HepG2 (cell line): ENCODE data around the gene HRH3.

Experiments
- AGO1 ChIP-seq: fragments of 200-400 bp; formaldehyde crosslinking; IDR thresholded peaks from 2 replicates; pipeline ENCODE4 v1.6.1; 2017; ENCODE audit warnings: mild to moderate bottlenecking, low read depth, low read length, moderate library complexity; ENCODE audit not compliant: poor library complexity, severe bottlenecking
- ARID4A ChIP-seq: sonication (generic); formaldehyde crosslinking; IDR thresholded peaks from 2 replicates; pipeline ENCODE4 v1.5.0; 2020; ENCODE audit warnings: mild to moderate bottlenecking, missing genetic modification reagents, borderline replicate concordance
- CTCF ChIP-seq: sonication (generic); formaldehyde crosslinking; IDR thresholded peaks from 2 replicates; pipeline ENCODE4 v1.5.0; 2020; ENCODE audit warnings: mild to moderate bottlenecking, missing genetic modification reagents, moderate library complexity
- POLR2A ChIP-seq, 2 experiments: IDR thresholded peaks; 2 replicates each; pipeline ENCODE4 v1.6.1; 2011; ENCODE audit warnings: low read depth in 2 of 2, low read length in 2 of 2, mild to moderate bottlenecking in 1 of 2, moderate library complexity in 1 of 2; ENCODE audit not compliant: insufficient read depth in 1 of 2
- SMC3 ChIP-seq: IDR thresholded peaks from 2 replicates; pipeline ENCODE4 v1.6.1; 2011; ENCODE audit warnings: low read length, improper control_type of control experiment
- SRSF9 ChIP-seq: fragments of 200-400 bp; formaldehyde crosslinking; IDR thresholded peaks from 2 replicates; pipeline ENCODE4 v1.6.1; 2018; ENCODE audit warnings: borderline replicate concordance, mild to moderate bottlenecking, low read depth, low read length; ENCODE audit not compliant: insufficient read depth, poor library complexity, severe bottlenecking
- TBX2 ChIP-seq: sonication (generic); formaldehyde crosslinking; IDR thresholded peaks from 2 replicates; pipeline ENCODE4 v1.5.0; 2020; ENCODE audit warnings: missing genetic modification reagents, mild to moderate bottlenecking, borderline replicate concordance
- XRCC5 ChIP-seq: fragments of 200-400 bp; formaldehyde crosslinking; optimal IDR thresholded peaks from 2 replicates; pipeline ENCODE3; 2017; ENCODE audit warnings: mild to moderate bottlenecking, low read length
- ZBTB10 ChIP-seq: sonication (generic); formaldehyde crosslinking; IDR thresholded peaks from 2 replicates; pipeline ENCODE4 v1.4.0; 2020; ENCODE audit warnings: missing genetic modification reagents, borderline replicate concordance
- ZFP1 ChIP-seq: IDR thresholded peaks from 2 replicates; pipeline ENCODE4 v1.6.1; 2016
- ZSCAN31 ChIP-seq: sonication (generic); formaldehyde crosslinking; IDR thresholded peaks from 2 replicates; pipeline ENCODE4 v1.5.0; 2020; ENCODE audit warnings: low read depth, mild to moderate bottlenecking, missing genetic modification reagents

GRCh38 chr20:62230696-62231095 lies 10.6 kb upstream of the HRH3 start:
- no peak for TF ChIP-seq ZSCAN31 (CRISPR knock-in tag)
- TF ChIP-seq SRSF9, result no peak
- no peak for TF ChIP-seq TBX2 (CRISPR knock-in tag)
- TF ChIP-seq AGO1, result no peak
- TF ChIP-seq ZFP1 (CRISPR knock-in tag), result no peak
- TF ChIP-seq ARID4A (CRISPR knock-in tag), result no peak
- TF ChIP-seq SMC3, result no peak
- TF ChIP-seq CTCF (CRISPR knock-in tag), result no peak
- TF ChIP-seq ZBTB10 (CRISPR knock-in tag), result no peak
- TF ChIP-seq POLR2A (IDR thresholded peaks at IDR 0.05; ENCODE audit: insufficient read depth in 1 of 2, low read depth in 2 of 2, low read length in 2 of 2), result no peak
- no peak for TF ChIP-seq XRCC5
